Eye (tissue), 1 donor: Measurements from ENCODE around the gene PLPP6.

ENCODE experiments used
- DNase-seq: peaks from one replicate; pipeline ENCODE4 v3.0.0-alpha.2; 2015

PLPP6 gene

DNA sequence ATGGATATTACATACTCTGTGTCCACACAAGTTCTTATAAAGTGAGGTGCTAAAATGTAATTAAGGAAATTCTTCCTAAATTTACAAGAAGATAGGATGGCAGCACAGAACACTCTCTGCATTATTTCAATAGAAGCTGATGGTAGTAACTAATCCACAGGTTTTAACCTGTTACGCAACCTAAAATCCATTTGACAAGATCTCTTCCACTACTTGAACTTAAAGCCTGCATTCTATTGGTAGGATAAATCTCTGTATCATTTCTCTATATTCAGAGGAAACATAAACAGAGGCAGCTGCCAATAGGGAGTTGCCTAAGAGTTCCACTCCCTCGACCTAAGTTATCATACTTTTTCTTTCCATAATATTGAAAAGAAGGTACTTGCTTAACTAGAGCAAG lies 38.8 kb downstream of the PLPP6 start:
- DNase-seq: no peak

DNA sequence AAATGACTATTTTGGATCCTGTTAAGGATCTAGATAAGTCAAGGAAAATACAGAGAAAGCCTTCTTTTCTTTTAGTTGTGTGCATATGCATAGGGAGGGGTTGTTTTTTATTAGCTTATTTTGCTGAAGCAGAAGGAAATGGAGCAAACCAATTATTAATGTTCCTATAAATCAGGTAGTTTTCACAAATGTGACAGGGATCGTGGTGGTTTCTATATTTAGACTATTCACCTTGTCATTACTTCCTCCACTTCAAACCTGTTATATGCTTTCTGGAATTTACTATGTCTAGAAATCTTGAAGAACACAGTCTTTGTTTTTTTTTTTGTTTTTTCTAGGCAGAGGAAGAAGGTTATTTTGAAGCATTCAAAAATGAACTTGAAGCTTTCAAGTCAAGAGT lies 39.4 kb downstream of the PLPP6 start:
- DNase-seq: no peak

DNA sequence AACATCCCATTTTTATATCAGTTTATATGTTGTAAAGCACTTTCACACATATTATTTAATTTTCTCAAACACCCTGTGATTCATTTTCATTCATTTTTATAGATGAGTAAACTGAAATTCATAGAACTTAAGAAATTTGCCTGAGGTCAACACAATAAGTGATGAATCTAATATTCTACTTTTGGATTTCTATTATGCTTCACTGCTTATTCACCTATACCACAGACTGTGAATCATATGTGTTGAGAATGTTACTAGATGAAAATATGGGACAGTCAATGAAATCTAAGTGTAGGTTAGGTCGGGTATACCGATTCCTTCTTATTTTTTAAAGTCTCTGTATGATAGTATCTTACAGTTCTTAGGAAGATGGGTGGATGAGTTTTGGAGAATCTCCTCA lies 42.0 kb downstream of the PLPP6 start:
- DNase-seq: no peak

DNA sequence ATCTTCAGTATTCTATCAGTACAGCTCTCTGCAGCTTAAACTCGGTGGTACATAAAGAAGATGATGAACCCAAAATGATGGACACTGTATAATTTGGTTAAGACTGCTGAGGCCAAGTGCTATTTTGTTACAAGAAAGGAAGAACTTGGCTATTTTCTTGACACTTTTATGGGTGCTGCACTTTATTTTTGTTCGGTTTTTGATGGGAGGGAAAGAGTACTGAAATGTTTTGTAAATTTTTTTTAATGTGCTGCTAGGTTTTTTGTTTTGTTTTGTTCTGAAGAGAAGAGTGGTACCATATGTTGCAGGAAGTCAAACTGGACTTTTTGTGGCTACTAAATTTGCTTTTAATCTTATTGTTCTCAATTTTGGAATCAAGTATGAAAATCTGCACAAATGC lies 43.9 kb downstream of the PLPP6 start:
- DNase-seq: no peak

DNA sequence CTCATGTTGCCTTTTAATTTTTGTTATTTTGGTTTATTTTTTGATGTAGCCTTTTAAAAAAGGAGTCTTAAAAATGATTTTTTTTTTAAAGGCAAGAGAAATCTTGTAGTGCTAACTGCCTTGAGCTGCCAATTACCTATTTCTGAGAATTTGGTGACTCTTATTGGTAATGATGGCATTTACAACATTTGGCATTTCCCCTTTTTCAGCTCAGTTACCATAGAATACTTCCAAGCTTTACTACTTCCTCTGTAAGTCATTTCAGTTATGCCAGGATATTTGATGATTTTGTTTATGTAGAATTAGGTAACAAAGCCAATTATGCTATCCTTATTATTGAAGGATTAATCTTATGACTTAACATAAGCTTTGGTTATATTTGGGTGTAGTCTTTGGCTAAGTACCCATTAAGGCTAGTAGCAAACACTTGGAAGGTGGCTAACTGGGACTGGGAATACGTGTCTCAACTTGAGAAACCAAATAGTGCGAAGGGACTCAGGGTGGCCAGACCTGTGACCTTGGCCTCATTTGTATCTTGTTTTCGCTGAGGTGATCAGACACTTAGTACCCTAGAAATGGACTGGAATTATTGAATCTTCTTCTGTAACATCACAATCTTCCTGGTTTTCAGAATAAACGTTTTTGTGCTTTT lies 45.0 kb downstream of the PLPP6 start:
- DNase-seq: no peak

DNA sequence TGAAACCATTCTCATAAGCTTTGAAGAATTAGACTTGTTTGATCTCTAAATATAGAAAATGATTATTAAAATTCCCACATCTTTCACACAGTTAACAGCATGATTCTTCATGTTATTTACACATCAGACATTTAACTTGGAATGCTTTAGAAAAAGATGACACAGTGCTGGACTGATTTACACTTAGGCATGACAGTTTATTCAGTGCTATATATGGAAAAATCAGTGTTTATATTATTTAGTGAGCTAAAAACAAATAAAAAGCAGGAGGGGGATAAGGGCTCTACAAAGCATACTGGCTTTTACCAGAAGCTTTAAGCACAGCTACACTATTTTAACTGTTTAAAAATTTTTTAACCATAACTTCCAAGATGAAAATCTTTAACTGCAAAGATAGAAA lies 47.3 kb downstream of the PLPP6 start:
- no peak for DNase-seq

DNA sequence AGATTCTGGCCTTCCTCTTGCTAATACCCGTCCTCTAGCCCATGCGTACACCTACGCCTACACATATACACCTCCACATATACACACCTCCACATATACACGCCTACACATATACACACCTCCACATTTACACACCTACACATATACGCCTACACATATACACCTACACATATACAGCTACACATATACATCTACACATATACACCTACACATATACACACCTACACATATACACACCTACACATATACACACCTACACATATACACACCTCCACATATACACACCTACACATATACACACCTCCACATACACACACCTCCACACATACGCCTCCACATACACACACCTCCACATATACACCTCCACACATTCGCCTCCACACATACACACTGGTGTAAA lies 51.8 kb downstream of the PLPP6 start:
- DNase-seq: no peak

DNA sequence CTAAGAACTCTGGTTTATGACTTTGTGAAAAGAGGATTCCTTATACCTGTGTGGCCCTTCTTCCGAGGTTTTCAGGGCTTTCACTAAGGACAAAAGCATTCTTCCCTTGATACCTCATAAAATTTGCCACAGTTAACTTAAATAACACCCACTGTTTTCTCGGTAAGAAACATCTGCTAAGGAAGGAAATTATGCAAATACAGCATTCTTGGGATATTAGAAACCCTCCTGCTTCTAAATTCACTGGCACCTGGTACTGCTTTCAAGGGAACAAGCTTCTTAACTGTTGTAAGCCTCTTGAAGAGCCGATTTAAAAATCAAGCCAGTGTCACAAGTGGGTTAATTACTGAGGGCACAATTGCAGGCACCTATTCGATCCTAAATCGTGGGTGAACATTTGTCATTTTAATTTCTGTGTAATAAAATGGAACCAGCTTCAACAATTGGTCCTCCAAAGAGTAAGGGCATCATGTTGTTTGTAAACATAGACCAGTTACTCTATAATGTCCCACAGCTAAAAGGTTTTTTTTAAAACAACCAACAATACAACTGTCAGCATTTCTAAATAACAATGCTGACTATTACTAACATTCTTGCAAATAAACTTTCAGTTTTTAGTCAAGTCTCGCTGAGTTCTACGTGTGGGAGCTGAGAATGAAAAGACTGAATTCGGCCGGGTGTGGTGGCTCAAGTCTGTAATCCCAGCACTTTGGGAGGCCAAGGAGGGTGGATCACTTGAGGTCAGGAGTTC lies 52.3 kb downstream of the PLPP6 start:
- DNase-seq: no peak
